Activated T-cell treated with anti-CD3 and anti-CD28 coated beads for 24 hours (primary cell): ENCODE data around the gene GEN1.

Experiments used
- DNase-seq: peaks from one replicate; pipeline ENCODE4 v3.0.0-alpha.2; 2020; ENCODE audit warnings: low read depth

GEN1 gene

GRCh38 chr2:17754773-17755425 lies 961 bp downstream of the GEN1 start:
- DNase-seq: no peak

- no peak for DNase-seq
These were observed 2.7 kb downstream of the GEN1 start for GRCh38 chr2:17756668-17757067.

DNA sequence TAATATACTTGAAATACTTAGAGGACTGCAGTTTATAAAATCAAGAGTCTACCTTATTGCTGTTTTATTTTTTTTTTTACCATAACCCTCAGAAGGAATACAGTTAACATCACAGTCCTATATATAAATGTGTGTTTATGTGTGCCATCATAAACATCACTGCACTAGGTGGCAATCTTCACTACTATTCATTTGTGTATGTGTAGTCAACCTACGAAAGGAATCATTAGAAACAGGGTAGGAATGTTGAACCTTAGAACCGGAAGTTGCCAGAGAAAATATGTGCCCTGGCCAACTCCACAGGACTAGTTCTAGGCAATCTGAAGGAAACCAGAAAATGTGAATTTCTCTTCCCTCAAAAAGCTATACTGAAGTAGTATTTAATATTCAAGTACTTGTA lies 3.4 kb downstream of the GEN1 start:
- no peak for DNase-seq

- DNase-seq: no peak
These were observed 4.2 kb downstream of the GEN1 start for GRCh38 chr2:17758118-17758517.

- DNase-seq: no peak
These were observed 5.9 kb downstream of the GEN1 start for GRCh38 chr2:17759805-17760204.

- no peak for DNase-seq
These were observed 8.5 kb downstream of the GEN1 start for GRCh38 chr2:17762451-17762850.

- DNase-seq: no peak
These were observed 9.8 kb downstream of the GEN1 start for GRCh38 chr2:17763641-17764333.

DNA sequence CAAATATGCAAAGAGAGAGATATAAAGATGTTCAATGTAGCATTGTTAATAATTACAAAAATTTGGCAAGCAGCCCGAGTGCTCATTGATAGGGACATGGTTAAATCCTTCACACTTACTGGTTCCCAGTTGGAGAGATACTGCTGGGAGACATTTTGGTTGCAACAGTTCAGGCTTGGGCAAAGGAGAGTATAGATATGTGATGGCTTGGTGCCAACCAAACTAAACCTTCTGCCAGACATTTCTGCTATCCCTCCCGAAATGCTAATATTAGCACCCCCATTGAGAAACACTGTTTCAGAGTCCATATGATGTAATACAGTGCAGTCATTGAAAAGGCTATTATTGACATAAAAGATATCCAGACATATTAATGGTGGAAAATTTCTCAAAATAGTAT lies 11.5 kb downstream of the GEN1 start:
- no peak for DNase-seq

DNA sequence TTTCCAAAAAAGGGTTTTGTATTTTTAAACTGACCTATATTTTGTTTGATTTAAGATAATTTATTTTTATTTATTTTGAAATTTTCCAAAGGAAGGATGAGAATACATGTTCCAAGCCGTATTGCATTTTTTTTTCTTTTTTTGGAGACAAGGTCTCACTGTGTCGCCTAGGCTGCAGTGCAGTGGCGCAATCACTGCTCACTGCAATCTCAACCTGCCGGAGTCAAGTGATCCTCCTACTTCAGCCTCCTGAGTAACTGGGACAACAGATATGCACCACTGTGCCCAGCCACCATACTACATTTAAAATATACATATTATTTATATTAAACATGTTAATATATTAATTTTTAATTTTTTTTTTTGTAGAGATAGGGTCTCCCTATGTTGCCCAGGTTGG lies 15.0 kb downstream of the GEN1 start:
- DNase-seq: no peak

GRCh38 chr2:17771956-17772355 lies 18.0 kb downstream of the GEN1 start:
- DNase-seq: no peak

GRCh38 chr2:17772532-17772931 lies 18.6 kb downstream of the GEN1 start:
- no peak for DNase-seq

GRCh38 chr2:17780546-17780945 lies 26.6 kb downstream of the GEN1 start:
- DNase-seq: no peak

- no peak for DNase-seq
These were observed 27.5 kb downstream of the GEN1 start for GRCh38 chr2:17781482-17781881.

DNA sequence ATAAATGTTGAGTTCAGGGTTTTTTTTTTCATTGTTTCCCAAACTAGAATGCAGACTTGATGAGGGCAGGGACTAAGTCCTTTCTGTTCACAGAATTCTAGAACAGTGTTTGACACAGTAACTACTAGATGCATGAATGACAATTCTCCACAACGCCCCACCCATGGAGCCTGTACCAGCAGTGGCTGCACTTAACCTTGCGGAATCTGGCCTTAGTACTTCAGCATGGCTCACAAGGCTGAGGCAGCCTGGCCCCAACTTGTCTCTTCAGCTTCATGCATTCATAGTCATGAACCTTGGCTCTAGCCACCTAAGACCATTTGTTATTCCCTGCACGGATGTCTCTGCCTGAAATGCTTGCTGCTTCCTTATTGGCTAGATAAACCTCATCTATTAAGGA lies 32.8 kb downstream of the GEN1 start:
- no peak for DNase-seq

DNA sequence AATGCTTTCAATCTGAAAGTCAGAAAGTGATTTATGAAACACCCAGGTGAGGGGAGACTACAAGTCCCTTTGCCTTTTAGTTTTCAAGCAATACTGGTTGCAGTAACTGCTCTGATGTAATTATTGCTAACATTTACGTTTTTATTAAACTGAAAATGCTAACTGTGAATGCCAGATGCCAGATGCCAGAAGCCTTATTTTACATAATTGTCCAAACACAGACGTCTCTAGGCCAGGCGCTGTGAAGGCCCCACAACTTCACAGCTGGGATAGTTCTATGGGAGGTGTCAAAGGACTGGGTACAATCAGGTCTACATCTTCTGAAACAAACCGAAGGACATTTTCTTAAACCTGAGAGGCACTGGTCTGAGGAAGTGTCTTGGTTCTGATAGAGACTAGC lies 34.8 kb downstream of the GEN1 start:
- no peak for DNase-seq

DNA sequence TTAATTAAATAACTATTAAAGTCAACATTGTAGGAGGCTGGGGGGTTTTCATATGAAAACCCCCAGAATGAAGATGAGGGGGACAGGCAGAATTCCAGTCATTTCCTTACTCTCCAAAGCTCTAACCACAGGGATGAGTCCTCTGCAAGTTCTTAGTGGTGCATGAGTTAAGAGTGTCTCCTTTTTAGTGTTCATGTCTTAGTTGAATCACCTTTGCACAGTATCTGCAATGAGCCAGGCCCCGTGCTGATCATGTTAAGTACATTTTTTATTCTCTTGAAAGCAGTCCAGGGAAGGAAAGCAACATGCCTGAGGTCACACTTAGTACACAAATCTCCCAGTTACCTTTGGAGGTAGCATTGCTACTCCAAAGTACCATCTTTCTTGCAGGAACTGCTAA lies 36.6 kb downstream of the GEN1 start:
- DNase-seq: no peak

- DNase-seq: no peak
These were observed 37.3 kb downstream of the GEN1 start for GRCh38 chr2:17791121-17791816.

DNA sequence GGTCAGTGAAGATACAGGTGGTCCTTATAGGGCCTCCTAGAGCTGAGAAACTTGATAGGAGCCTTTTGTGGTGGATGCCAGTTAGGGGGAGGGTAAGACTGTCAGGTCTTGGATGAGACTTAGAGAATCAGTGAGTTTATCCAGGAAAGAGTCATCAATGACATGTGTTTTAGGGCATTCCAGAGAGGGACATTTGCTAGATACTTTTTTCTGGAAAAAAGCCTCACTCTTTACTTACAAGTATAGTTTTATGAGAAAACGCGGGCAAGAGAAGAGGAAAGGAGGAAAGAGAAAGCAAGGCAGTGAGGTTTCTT lies 37.8 kb downstream of the GEN1 start:
- DNase-seq: no peak

GRCh38 chr2:17792515-17792914 lies 38.6 kb downstream of the GEN1 start:
- no peak for DNase-seq

- DNase-seq: no peak
These were observed 39.4 kb downstream of the GEN1 start for GRCh38 chr2:17793296-17793695.

GRCh38 chr2:17793803-17794354 lies 39.9 kb downstream of the GEN1 start:
- DNase-seq: no peak

DNA sequence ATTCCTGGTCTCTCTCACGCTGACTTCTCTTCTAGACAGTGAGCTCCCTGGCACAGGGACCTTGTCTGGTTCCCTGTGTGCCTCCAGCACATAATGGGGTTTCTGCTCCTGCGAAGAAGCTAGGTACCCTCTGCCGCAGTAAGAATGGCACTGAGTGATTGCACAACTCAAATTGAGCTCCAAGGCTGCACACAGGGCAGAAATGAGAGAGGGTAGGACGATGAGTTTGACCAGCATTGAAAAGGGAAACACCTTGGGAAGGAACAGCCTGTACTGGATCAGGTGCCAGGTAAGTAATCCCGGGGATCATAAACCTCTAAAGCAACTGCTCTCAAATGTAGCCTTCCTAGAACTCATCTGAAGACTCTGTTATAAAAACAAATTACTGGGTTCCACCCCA lies 41.4 kb downstream of the GEN1 start:
- no peak for DNase-seq

DNA sequence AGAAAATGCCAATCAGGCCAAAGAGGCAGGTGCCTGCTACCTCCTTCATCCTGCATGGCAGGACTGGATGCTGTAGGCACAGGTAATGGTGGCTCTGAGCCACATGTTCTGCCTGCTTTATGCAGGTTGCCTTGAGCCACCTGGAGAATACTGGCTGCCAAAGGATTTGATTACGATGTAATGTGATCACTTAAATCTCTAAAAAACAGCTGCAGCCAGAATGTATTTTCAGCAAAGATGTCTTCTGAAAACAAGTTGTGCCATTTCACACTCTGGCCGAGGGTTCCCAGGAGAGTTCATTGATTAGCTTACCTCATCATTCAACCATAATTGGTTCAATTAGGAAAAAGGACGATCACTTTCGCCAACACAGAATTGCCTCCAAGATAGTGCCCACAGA lies 44.4 kb downstream of the GEN1 start:
- no peak for DNase-seq
